ENCODE measurements around the gene CDC25A. TPM values are rescaled to one million over a fixed set of nuclear protein-coding genes. Genes with fewer than 3 reads are reported as not detected.

Gene CDC25A
- total and polyA plus RNA-seq, 2 of the 8 experiments (the other 6 are each of a cell fraction or from before 2014, with no cell fraction given), result 20.7 to 62.1 TPM

- Histone ChIP-seq H3K4me2 (ENCODE audit: insufficient read depth in 1 of 2, low read depth in 2 of 2, low read length in 2 of 2) (no peak overlapping the region), H3K4ac (replicated peaks; ENCODE audit: insufficient read length, low read depth, low read length) (no peak overlapping the region), H3K14ac (ENCODE audit: insufficient read length) (no peak overlapping the region), H4K20me1 (replicated peaks in 1 of 2; ENCODE audit: control insufficient read depth in 1 of 2, insufficient read depth in 2 of 2, low read length in 2 of 2) (no peaks in the 10 kb centered on the region), H2BK15ac (ENCODE audit: low read length) (no peak overlapping the region), H3K27me3 (replicated peaks in 1 of 4; ENCODE audit: control insufficient read depth in 3 of 4, extremely low read depth in 1 of 4, insufficient read depth in 3 of 4, low read length in 3 of 4) (0 out of 7 replicates have a peak, but pooled peaks cover 0 to 4% (median 0%) of the 10 kb centered on the region in 4 experiments), H4K8ac (ENCODE audit: extremely low read depth, insufficient read depth, low read length) (no peak overlapping the region), H2AFZ (ENCODE audit: low read length) (no peak overlapping the region), H4K5ac (ENCODE audit: insufficient read length, low read depth, low read length) (no peak overlapping the region), H2BK12ac (ENCODE audit: low read depth, low read length) (no peak overlapping the region), H2AK5ac (ENCODE audit: low read depth, low read length) (no peak overlapping the region), H3K9me3 (ENCODE audit: insufficient read depth in 2 of 2, low read depth in 1 of 2, low read length in 1 of 2) (peaks cover 0 to 6% of the 10 kb centered on the region in 2 experiments; a peak in 2 of 4 replicates), H3K79me2 (ENCODE audit: control insufficient read depth in 1 of 2, insufficient read depth in 2 of 2, low read length in 2 of 2) (no peaks in the 10 kb centered on the region), H3K23me2 (ENCODE audit: low read depth, low read length) (no peaks in the 10 kb centered on the region), H3K23ac (ENCODE audit: insufficient read length) (no peak overlapping the region), H3K9ac (replicated peaks in 1 of 4; ENCODE audit: extremely low read depth in 1 of 4, low read depth in 3 of 4, low read length in 3 of 4) (no peak overlapping the region), H3K18ac (ENCODE audit: extremely low read depth, low read length) (no peak overlapping the region), H2BK120ac (replicated peaks; ENCODE audit: low read depth, low read length) (no peak overlapping the region), H2BK5ac (ENCODE audit: low read depth, low read length) (no peak overlapping the region), H3K79me1 (ENCODE audit: low read depth, low read length) (no peaks in the 10 kb centered on the region), H3K4me3 (ENCODE audit: extremely low read depth in 1 of 4, insufficient read depth in 2 of 4, low read depth in 3 of 4, low read length in 4 of 4) (no peak overlapping the region), H3K36me3 (ENCODE audit: control insufficient read depth in 2 of 4, insufficient read depth in 4 of 4, low read length in 3 of 4) (no peaks in the 10 kb centered on the region), H3K56ac (replicated peaks; ENCODE audit: insufficient read length, low read depth, low read length) (no peak overlapping the region), H2BK20ac (ENCODE audit: low read length) (no peak overlapping the region), H3K27ac (ENCODE audit: low read depth, low read length) (no peak overlapping the region), H4K91ac (replicated peaks; ENCODE audit: insufficient read length, low read length) (no peak overlapping the region), H3K4me1 (replicated peaks in 1 of 4; ENCODE audit: control insufficient read depth in 3 of 4, insufficient read depth in 4 of 4, low read length in 3 of 4) (no peaks in the 10 kb centered on the region)
- 88% methylated on average over 3 of the region's 3 CpGs; no CpG with 5 or more reads in 1 of the 2 experiments for WGBS, 2 experiments (ENCODE audit: extremely low coverage in 1 of 2, insufficient coverage in 1 of 2, insufficient read length in 1 of 2, insufficient replicate concordance in 2 of 2, low coverage in 1 of 2, low lambda C conversion rate in 2 of 2, missing lambda C conversion rate in 1 of 2)
- FAIRE-seq, result no peak
- DNase-seq (ENCODE audit: low read depth in 1 of 2, low spot score in 2 of 2), result no peak
- POLR2A ChIA-PET (ENCODE audit: partially characterized antibody), result interaction anchor here (1.0 to 1.5 kb wide), 2 partner anchors 10 to 31 kb away, joined by 3 to 5 read pairs; no protein-coding TSS in a partner anchor
- CTCF ChIA-PET (ENCODE audit: partially characterized antibody), result no interaction called here
- TF ChIP-seq, protein P1, sequence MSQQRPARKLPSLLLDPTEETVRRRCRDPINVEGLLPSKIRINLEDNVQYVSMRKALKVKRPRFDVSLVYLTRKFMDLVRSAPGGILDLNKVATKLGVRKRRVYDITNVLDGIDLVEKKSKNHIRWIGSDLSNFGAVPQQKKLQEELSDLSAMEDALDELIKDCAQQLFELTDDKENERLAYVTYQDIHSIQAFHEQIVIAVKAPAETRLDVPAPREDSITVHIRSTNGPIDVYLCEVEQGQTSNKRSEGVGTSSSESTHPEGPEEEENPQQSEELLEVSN (IDR thresholded peaks at IDR 0.05), result no peak
- TF ChIP-seq EP300 (IDR thresholded peaks at IDR 0.05; ENCODE audit: borderline replicate concordance in 1 of 2, low read depth in 2 of 2, low read length in 2 of 2) (no peak), NRF1 (IDR thresholded peaks at IDR 0.05; ENCODE audit: low read depth, low read length) (no peak), CREB1 (IDR thresholded peaks at IDR 0.05) (no peak), JUN (IDR thresholded peaks at IDR 0.05; ENCODE audit: low read depth, low read length) (no peak), CHD1 (IDR thresholded peaks at IDR 0.05; ENCODE audit: low read depth, low read length) (no peak), SIN3A (conservative IDR thresholded peaks at IDR 0.05 in 1 of 2, IDR thresholded peaks at IDR 0.05 in 1 of 2; ENCODE audit: low read depth in 1 of 2, low read length in 2 of 2) (no peak), CTBP2 (IDR thresholded peaks at IDR 0.05; ENCODE audit: borderline replicate concordance, insufficient read depth, insufficient read length, low read length) (no peak)
Measured at GRCh38 chr3:48215019-48215418, 26.8 kb upstream of the CDC25A start.

Measured in H1 (cell line).